Endodermal cell (in vitro differentiated cells): ENCODE results near the gene SORL1. TPM values are rescaled to one million over a fixed set of nuclear protein-coding genes. Genes with fewer than 3 reads are reported as not detected.

Source experiments
- DNase-seq: peaks from one replicate; pipeline ENCODE4 v3.0.0-alpha.2; 2017
- H3K27ac ChIP-seq: 2 replicates; pipeline ENCODE4 v1.5.1; 2013; ENCODE audit warnings: mild to moderate bottlenecking, low read depth, low read length, moderate library complexity
- H3K27me3 ChIP-seq: 2 replicates; pipeline ENCODE4 v1.6.1; 2013; ENCODE audit warnings: mild to moderate bottlenecking, low read length, moderate library complexity; ENCODE audit not compliant: insufficient read depth, control insufficient read depth, poor library complexity, severe bottlenecking
- H3K36me3 ChIP-seq: 2 replicates; pipeline ENCODE4 v1.7.0; 2013; ENCODE audit warnings: mild to moderate bottlenecking, low read length, moderate library complexity; ENCODE audit not compliant: control insufficient read depth, insufficient read depth
- H3K4me1 ChIP-seq: one replicate; pipeline ENCODE4 v1.7.0; 2013; ENCODE audit warnings: low read length; ENCODE audit not compliant: control insufficient read depth, insufficient read depth
- H3K4me3 ChIP-seq: 2 replicates; pipeline ENCODE4 v1.5.1; 2013; ENCODE audit warnings: mild to moderate bottlenecking, low read length, moderate library complexity
- H3K9ac ChIP-seq: 2 replicates; pipeline ENCODE4 v1.6.1; 2013; ENCODE audit warnings: mild to moderate bottlenecking, low read length, moderate library complexity; ENCODE audit not compliant: poor library complexity, severe bottlenecking; ENCODE audit errors: extremely low read depth
- H3K9me3 ChIP-seq: 2 replicates; pipeline ENCODE4 v1.6.1; 2013; ENCODE audit warnings: mild to moderate bottlenecking, low read length, moderate library complexity; ENCODE audit not compliant: control insufficient read depth
- H3K27ac Mint-ChIP-seq: 2 replicates; pipeline ENCODE4 v1.8.0; 2020; ENCODE audit warnings: mixed read lengths
- H3K27me3 Mint-ChIP-seq: 2 replicates; pipeline ENCODE4 v1.8.0; 2021; ENCODE audit warnings: mild to moderate bottlenecking, mixed read lengths; ENCODE audit not compliant: insufficient read depth
- H3K36me3 Mint-ChIP-seq: 2 replicates; pipeline ENCODE4 v1.8.0; 2020; ENCODE audit warnings: low read depth, mixed read lengths
- H3K4me1 Mint-ChIP-seq: 2 replicates; pipeline ENCODE4 v1.8.0; 2020; ENCODE audit warnings: mixed read lengths
- H3K4me3 Mint-ChIP-seq: 2 replicates; pipeline ENCODE4 v1.8.0; 2020; ENCODE audit warnings: mild to moderate bottlenecking, moderate library complexity, mixed read lengths
- H3K9me3 Mint-ChIP-seq: 2 replicates; pipeline ENCODE4 v1.8.0; 2020; ENCODE audit warnings: mild to moderate bottlenecking, mixed read lengths
- WGBS, 2 experiments: methylation state at CpG; one replicate each; pipeline versions ENCODE4 v1.1.5 to v1.1.7; 2013; ENCODE audit warnings: missing lambda C conversion rate in 2 of 2, mixed read lengths in 1 of 2; ENCODE audit not compliant: insufficient coverage in 1 of 2, insufficient read length in 1 of 2; 5-methylcytosine and 5-hydroxymethylcytosine counted together
- total RNA-seq, 2 donors: library from RNA; stranded (reverse); fragmentation: NEBNext Ultra II Directional in 1 of 2; extraction: Animal tissue kit (Norgen Biotek cat#: 25700) in 1 of 2; gene quantifications; 2 replicates in 1 of 2; 3 replicates in 1 of 2; pipeline ENCODE4 v1.2.1, GENCODE V29; 2021
- TF ChIP-seq, protein P1 (sequence below): fragments of 200-600 bp; sonication (generic); conservative IDR thresholded peaks from 2 replicates; pipeline ENCODE4 v1.5.0; 2021; ENCODE audit warnings: antibody characterized with exemption, mild to moderate bottlenecking

The SORL1 gene
- total RNA-seq, 2 donors from 2014 or later = 56.4 to 57.5 TPM

DNA sequence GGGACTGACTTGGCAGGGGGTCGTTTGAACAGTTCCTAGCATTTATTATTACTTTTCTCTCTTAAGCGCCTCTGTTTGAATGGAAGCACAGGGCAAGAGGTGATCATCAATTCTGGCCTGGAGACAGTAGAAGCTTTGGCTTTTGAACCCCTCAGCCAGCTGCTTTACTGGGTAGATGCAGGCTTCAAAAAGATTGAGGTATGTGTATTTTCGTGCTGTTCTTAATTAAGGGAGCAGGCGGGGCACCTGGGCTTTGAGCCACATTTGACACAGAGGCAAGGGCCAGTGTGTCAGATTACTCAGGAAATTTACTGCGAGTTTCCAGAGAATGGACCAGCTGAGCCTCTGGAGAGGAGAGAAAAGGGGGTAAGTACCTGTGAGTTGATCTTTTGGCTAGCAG is 103.0 kb downstream of the SORL1 start:
- H3K9me3 ChIP-seq = no peaks in the 10 kb centered on the region
- Mint-ChIP-seq H3K27me3 (no peaks in the 10 kb centered on the region), H3K27ac (no peak overlapping the region), H3K4me3 (no peak overlapping the region), H3K9me3 (no peaks in the 10 kb centered on the region), H3K36me3 (peaks cover 45% of the 10 kb centered on the region), H3K4me1 (peaks cover 28% of the 10 kb centered on the region)
- no peak overlapping the region for H3K9ac ChIP-seq
- TF ChIP-seq, protein P1, sequence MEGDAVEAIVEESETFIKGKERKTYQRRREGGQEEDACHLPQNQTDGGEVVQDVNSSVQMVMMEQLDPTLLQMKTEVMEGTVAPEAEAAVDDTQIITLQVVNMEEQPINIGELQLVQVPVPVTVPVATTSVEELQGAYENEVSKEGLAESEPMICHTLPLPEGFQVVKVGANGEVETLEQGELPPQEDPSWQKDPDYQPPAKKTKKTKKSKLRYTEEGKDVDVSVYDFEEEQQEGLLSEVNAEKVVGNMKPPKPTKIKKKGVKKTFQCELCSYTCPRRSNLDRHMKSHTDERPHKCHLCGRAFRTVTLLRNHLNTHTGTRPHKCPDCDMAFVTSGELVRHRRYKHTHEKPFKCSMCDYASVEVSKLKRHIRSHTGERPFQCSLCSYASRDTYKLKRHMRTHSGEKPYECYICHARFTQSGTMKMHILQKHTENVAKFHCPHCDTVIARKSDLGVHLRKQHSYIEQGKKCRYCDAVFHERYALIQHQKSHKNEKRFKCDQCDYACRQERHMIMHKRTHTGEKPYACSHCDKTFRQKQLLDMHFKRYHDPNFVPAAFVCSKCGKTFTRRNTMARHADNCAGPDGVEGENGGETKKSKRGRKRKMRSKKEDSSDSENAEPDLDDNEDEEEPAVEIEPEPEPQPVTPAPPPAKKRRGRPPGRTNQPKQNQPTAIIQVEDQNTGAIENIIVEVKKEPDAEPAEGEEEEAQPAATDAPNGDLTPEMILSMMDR = no peak
- no peak overlapping the region for H3K4me3 ChIP-seq
- DNase-seq = peak; percentile 30
- H3K27ac ChIP-seq = no peak overlapping the region
- H3K27me3 ChIP-seq = no peaks in the 10 kb centered on the region
- H3K4me1 ChIP-seq = peaks cover 6% of the 10 kb centered on the region
- peaks cover 28% of the 10 kb centered on the region for H3K36me3 ChIP-seq
- 73 to 90% methylated on average over 3 to 5 of the region's 5 CpGs for WGBS, 2 experiments

DNA sequence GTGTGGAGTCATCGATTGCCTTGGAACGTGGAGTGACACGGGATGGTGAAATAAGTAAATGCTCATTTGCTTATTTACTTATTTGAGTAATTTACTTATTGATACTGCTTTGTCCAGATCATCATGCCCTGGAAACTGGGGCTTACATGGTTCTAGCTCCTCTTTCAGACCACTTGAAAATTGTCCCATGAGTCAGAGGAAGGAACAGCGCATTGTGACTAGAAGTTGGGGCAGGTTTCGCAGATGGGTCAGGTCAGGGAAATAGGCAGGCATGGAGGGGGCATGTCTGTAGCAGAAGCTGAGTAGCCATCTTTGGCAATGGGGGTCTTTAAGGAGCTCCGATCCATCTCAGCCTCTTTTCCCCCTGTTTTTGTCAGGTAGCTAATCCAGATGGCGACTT is 104.8 kb downstream of the SORL1 start:
- H3K27me3 ChIP-seq = no peaks in the 10 kb centered on the region
- peaks cover 35% of the 10 kb centered on the region for H3K4me1 Mint-ChIP-seq
- H3K9ac ChIP-seq = no peak overlapping the region
- no peak overlapping the region for H3K27ac ChIP-seq
- TF ChIP-seq, protein P1 = no peak
- peaks cover 16% of the 10 kb centered on the region for H3K4me1 ChIP-seq
- 98 to 99% methylated on average over 7 of the region's 7 CpGs for WGBS, 2 experiments
- H3K9me3 ChIP-seq = no peaks in the 10 kb centered on the region
- H3K36me3 Mint-ChIP-seq = peaks cover 42% of the 10 kb centered on the region
- no peaks in the 10 kb centered on the region for H3K27me3 Mint-ChIP-seq
- no peak overlapping the region for H3K4me3 Mint-ChIP-seq
- no peaks in the 10 kb centered on the region for H3K9me3 Mint-ChIP-seq
- H3K4me3 ChIP-seq = no peak overlapping the region
- H3K36me3 ChIP-seq = peaks cover 25% of the 10 kb centered on the region
- no peak overlapping the region for H3K27ac Mint-ChIP-seq
- no peak for DNase-seq

DNA sequence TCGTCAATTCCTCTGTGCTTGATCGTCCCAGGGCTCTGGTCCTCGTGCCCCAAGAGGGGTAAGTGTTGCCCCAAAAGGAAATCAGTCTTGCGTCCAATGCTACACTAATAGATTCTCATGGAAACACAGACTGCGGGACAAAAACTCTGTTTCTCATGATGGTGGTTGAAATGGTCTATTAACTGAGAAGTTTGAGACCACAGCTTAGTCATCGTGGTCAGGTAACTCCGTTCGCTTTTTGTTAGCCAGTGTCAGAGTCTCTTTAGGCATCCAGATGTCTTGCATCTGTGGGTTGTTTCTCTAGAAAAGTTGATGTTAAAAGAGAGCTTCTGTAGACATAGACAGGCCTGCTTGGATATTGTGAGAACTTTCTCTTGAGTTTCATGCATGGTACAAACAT is 105.2 kb downstream of the SORL1 start:
- Histone ChIP-seq H3K4me3 (no peak overlapping the region), H3K27ac (no peak overlapping the region), H3K36me3 (peaks cover 25% of the 10 kb centered on the region), H3K9me3 (no peaks in the 10 kb centered on the region), H3K4me1 (peaks cover 20% of the 10 kb centered on the region), H3K27me3 (no peaks in the 10 kb centered on the region), H3K9ac (no peak overlapping the region)
- Mint-ChIP-seq H3K4me1 (peaks cover 38% of the 10 kb centered on the region), H3K27me3 (no peaks in the 10 kb centered on the region), H3K9me3 (no peaks in the 10 kb centered on the region), H3K36me3 (peaks cover 42% of the 10 kb centered on the region), H3K4me3 (no peak overlapping the region), H3K27ac (no peak overlapping the region)
- DNase-seq = no peak
- TF ChIP-seq, protein P1 = no peak
- WGBS, 2 experiments = 89 to 95% methylated on average over 3 to 8 of the region's 8 CpGs
